SU-DHL-6 (cell line): ENCODE measurements around the gene SESN3.

Experiments used
- EZH2phosphoT487 ChIP-seq: fragments of 200-600 bp; sonication (generic), shearing (Covaris generic); conservative IDR thresholded peaks from 2 replicates; pipeline ENCODE4 v1.6.1; 2018; ENCODE audit warnings: mild to moderate bottlenecking, antibody characterized with exemption, low read length, moderate library complexity, mixed read lengths
- TF ChIP-seq, protein P1 (sequence below): fragments of 200-600 bp; sonication (generic); IDR thresholded peaks from one replicate; pipeline ENCODE4 v1.5.1; 2017; ENCODE audit warnings: antibody characterized with exemption, mild to moderate bottlenecking, low read length, moderate library complexity; ENCODE audit not compliant: insufficient read depth, poor library complexity, severe bottlenecking

DNA sequence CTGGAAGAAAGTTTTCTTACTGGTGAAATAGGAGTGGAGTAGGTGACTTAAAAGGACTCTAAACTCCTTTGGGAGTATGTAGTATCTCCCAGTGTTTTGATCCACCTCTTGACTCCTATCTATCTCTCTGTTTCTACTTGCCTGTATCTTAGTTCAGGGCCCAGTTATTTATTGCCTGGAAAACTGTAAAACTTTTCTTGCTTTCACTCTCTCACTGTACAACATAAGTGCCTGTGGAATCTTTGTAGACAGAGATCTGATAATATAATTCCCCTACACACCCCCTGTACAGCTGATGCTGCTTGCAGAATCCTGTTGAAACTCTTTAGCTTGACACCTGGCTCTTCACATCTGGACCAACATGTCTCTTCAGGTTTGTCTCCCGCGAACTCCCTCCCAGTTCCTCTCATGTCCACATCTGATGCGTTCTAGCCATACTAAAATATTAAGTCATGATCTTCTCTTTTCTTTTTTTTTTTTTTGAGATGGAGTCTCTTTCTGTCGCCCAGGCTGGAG, 26.5 kb upstream of the SESN3 start:
- TF ChIP-seq, protein P1, sequence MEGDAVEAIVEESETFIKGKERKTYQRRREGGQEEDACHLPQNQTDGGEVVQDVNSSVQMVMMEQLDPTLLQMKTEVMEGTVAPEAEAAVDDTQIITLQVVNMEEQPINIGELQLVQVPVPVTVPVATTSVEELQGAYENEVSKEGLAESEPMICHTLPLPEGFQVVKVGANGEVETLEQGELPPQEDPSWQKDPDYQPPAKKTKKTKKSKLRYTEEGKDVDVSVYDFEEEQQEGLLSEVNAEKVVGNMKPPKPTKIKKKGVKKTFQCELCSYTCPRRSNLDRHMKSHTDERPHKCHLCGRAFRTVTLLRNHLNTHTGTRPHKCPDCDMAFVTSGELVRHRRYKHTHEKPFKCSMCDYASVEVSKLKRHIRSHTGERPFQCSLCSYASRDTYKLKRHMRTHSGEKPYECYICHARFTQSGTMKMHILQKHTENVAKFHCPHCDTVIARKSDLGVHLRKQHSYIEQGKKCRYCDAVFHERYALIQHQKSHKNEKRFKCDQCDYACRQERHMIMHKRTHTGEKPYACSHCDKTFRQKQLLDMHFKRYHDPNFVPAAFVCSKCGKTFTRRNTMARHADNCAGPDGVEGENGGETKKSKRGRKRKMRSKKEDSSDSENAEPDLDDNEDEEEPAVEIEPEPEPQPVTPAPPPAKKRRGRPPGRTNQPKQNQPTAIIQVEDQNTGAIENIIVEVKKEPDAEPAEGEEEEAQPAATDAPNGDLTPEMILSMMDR = no peak
- no peak for TF ChIP-seq EZH2phosphoT487
